ENCODE data around the gene NECTIN1.

NECTIN1 gene

GRCh38 chr11:119741369-119742262, 12.6 kb upstream of the NECTIN1 start:
- TF ChIP-seq CTCF (conservative IDR thresholded peaks at IDR 0.05; ENCODE audit: low read length) = peak; percentile 51
- DNase-seq (ENCODE audit: low read depth) = no peak
- H3K4me3 ChIP-seq (ENCODE audit: low read length) = no peak overlapping the region

- no peak overlapping the region for H3K4me3 ChIP-seq (ENCODE audit: low read length)
- TF ChIP-seq CTCF (conservative IDR thresholded peaks at IDR 0.05; ENCODE audit: low read length) = no peak
- no peak for DNase-seq (ENCODE audit: low read depth)
Observed at GRCh38 chr11:119739975-119740374, 11.0 kb upstream of the NECTIN1 start.

GRCh38 chr11:119739021-119739703, 10.2 kb upstream of the NECTIN1 start:
- no peak for DNase-seq (ENCODE audit: low read depth)
- H3K4me3 ChIP-seq (ENCODE audit: low read length) = no peak overlapping the region
- no peak for TF ChIP-seq CTCF (conservative IDR thresholded peaks at IDR 0.05; ENCODE audit: low read length)

GRCh38 chr11:119738059-119738439, 9.0 kb upstream of the NECTIN1 start:
- TF ChIP-seq CTCF (conservative IDR thresholded peaks at IDR 0.05; ENCODE audit: low read length) = no peak
- H3K4me3 ChIP-seq (ENCODE audit: low read length) = no peak overlapping the region
- no peak for DNase-seq (ENCODE audit: low read depth)

- no peak overlapping the region for H3K4me3 ChIP-seq (ENCODE audit: low read length)
- no peak for TF ChIP-seq CTCF (conservative IDR thresholded peaks at IDR 0.05; ENCODE audit: low read length)
- no peak for DNase-seq (ENCODE audit: low read depth)
Observed at GRCh38 chr11:119737366-119738058, 8.5 kb upstream of the NECTIN1 start.

GRCh38 chr11:119734788-119735187, 5.8 kb upstream of the NECTIN1 start:
- no peak overlapping the region for H3K4me3 ChIP-seq (ENCODE audit: low read length)
- TF ChIP-seq CTCF (conservative IDR thresholded peaks at IDR 0.05; ENCODE audit: low read length) = no peak
- no peak for DNase-seq (ENCODE audit: low read depth)

Measured in AG10803 (cell line).